Thymus (tissue), 11 donors: ENCODE results near the gene KHDRBS1. TPM values are rescaled to one million over a fixed set of nuclear protein-coding genes. Genes with fewer than 3 reads are reported as not detected.
"Not testable (repeated sequence)": the region's sequence is repeated elsewhere in the genome, so short reads cannot be mapped to it uniquely, and the experiment has no call there.

Experiments
- DNase-seq, 9 donors: peaks; one replicate each; pipeline ENCODE4 v3.0.0-alpha.2; 2013; ENCODE audit warnings: low spot score in 9 of 9, low read depth in 6 of 9, missing footprints in 1 of 9
- H3K27ac ChIP-seq, 2 donors: one replicate each; pipeline ENCODE4 v1.5.1; 2013; ENCODE audit warnings: control low read depth in 1 of 2, low read depth in 1 of 2, low read length in 1 of 2, mild to moderate bottlenecking in 1 of 2, moderate library complexity in 1 of 2
- H3K27me3 ChIP-seq, 2 donors: one replicate each; pipeline ENCODE4 v1.5.1; 2013; ENCODE audit warnings: low read length in 1 of 2; ENCODE audit not compliant: control insufficient read depth in 2 of 2, insufficient read depth in 1 of 2
- H3K36me3 ChIP-seq, 2 donors: one replicate each; pipeline ENCODE4 v1.5.1; 2013; ENCODE audit warnings: low read length in 1 of 2, mild to moderate bottlenecking in 1 of 2, moderate library complexity in 1 of 2; ENCODE audit not compliant: control insufficient read depth in 2 of 2, insufficient read depth in 2 of 2
- H3K4me1 ChIP-seq, 2 donors: one replicate each; pipeline ENCODE4 v1.5.1; 2013; ENCODE audit warnings: low read length in 2 of 2; ENCODE audit not compliant: control insufficient read depth in 2 of 2, insufficient read depth in 2 of 2
- H3K4me3 ChIP-seq, 2 donors: one replicate each; pipeline ENCODE4 v1.5.1; 2013; ENCODE audit warnings: low read length in 2 of 2, control low read depth in 1 of 2, mild to moderate bottlenecking in 1 of 2
- H3K9me3 ChIP-seq, 2 donors: one replicate each; pipeline ENCODE4 v1.5.1; 2013; ENCODE audit warnings: low read length in 1 of 2, mild to moderate bottlenecking in 1 of 2; ENCODE audit not compliant: control insufficient read depth in 2 of 2, insufficient read depth in 1 of 2
- WGBS: extraction: QIAGEN DNeasy Blood & Tissue Kit; methylation state at CpG from one replicate; pipeline ENCODE4 v1.1.7; 2013; 5-methylcytosine and 5-hydroxymethylcytosine counted together
- polyA plus RNA-seq: library from polyadenylated mRNA; stranded (reverse); fragments of 200-250 nt; gene quantifications from one replicate; pipeline ENCODE4 v1.2.3, GENCODE V29; 2013
- total RNA-seq: library from RNA; stranded (reverse); fragments of 120-200 nt; gene quantifications from one replicate; pipeline ENCODE4 v1.2.4, GENCODE V29; 2013
- donor health status: healthy.

The KHDRBS1 gene
- total and polyA plus RNA-seq, 2 donors, result 71.8 to 124 TPM

- peaks cover 26 to 51% of the 10 kb centered on the region in 2 donors for H3K4me1 ChIP-seq
- 44% methylated on average over 3 of the region's 3 CpGs for WGBS
- peak in 5 of 9 donors; percentile 51 to 83 (median 65) for DNase-seq
- peaks cover 0 to 2% of the 10 kb centered on the region in 2 donors for H3K9me3 ChIP-seq
- peak overlapping the region; percentile 1 to 33 for H3K27ac ChIP-seq
- no peaks in the 10 kb centered on the region for H3K36me3 ChIP-seq
- no peaks in the 10 kb centered on the region for H3K27me3 ChIP-seq
- no peak overlapping the region for H3K4me3 ChIP-seq
Measured at GRCh38 chr1:31981972-31982371, 31.7 kb upstream of the KHDRBS1 start.

DNA sequence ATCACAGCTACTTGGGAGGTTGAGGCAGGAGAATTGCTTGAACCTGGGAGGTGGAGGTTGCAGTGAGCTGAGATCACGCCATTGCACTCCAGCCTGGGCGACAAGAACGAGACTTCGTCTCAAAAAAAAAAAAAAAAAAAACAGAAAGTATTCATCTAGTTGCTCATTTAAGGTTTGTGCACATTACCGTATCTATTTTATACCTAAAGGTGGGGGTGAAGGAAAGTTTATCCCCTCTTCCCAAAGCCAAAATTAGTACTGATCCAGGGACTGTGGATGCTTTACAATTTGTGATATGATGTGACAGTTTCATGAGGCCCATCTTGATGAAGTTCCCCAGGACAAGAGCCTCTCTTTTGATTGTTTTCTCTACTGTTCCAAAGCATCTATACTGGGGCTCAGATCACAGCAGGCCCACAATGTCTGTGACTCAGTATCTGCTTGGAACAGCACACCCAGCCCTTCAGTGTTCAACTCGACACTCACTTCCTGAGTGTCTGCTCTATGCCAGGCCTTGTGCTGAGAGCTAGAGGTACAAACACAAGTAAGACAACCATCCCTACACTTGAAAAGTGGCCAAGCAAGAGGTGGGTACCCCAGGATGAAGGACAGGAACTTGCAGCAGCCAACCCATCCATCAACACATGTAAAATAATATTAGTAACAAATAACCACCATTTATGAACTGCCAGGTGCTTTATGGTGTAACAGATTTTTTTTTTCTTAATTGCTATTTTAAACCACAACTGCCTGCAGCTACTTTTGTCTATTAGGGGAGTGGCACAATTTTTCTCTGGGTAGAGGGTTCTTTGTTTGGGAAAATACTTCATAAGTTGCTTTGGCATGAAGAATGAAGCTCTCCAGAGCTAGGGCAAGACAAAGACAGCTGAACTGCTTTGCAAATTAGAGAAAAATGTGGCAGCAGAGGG lies 29.0 kb upstream of the KHDRBS1 start:
- H3K27me3 ChIP-seq, result no peaks in the 10 kb centered on the region
- WGBS, result 80% methylated on average over 6 of the region's 6 CpGs
- peaks cover 0 to 2% of the 10 kb centered on the region in 2 donors for H3K9me3 ChIP-seq
- no peaks in the 10 kb centered on the region for H3K36me3 ChIP-seq
- peak in 3 of 9 donors; percentile 32 to 77 (median 53) for DNase-seq
- peaks cover 26 to 51% of the 10 kb centered on the region in 2 donors for H3K4me1 ChIP-seq
- no peak overlapping the region for H3K4me3 ChIP-seq
- peak overlapping the region; percentile 87 to 92 for H3K27ac ChIP-seq

DNA sequence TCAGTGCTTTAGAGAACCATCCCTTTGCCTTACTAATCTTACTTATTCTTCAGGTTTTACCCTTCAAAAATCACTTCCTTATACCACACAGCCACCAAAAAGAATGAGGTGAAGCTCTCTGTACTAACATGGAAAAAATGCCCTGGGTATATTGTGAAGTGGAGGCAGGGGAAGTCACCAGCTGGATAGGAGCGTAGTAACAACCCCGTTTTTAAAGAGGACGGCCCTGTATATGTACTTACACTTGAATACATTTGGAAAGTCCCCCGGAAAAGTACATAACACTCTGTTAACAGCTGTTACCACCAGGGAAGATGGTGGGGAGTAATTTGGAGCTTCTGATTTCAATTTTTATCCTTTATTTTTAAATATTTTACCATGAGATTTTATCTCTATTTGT lies 28.2 kb upstream of the KHDRBS1 start:
- H3K27me3 ChIP-seq, result no peaks in the 10 kb centered on the region
- H3K27ac ChIP-seq, result peak overlapping the region; percentile 87 to 92
- WGBS, result 26% methylated on average over 4 of the region's 4 CpGs
- H3K4me3 ChIP-seq, result no peak overlapping the region
- DNase-seq, result peak in 1 of 9 donors; percentile 48
- H3K4me1 ChIP-seq, result peaks cover 26 to 51% of the 10 kb centered on the region in 2 donors
- H3K9me3 ChIP-seq, result peaks cover 0 to 2% of the 10 kb centered on the region in 2 donors
- no peaks in the 10 kb centered on the region for H3K36me3 ChIP-seq

DNA sequence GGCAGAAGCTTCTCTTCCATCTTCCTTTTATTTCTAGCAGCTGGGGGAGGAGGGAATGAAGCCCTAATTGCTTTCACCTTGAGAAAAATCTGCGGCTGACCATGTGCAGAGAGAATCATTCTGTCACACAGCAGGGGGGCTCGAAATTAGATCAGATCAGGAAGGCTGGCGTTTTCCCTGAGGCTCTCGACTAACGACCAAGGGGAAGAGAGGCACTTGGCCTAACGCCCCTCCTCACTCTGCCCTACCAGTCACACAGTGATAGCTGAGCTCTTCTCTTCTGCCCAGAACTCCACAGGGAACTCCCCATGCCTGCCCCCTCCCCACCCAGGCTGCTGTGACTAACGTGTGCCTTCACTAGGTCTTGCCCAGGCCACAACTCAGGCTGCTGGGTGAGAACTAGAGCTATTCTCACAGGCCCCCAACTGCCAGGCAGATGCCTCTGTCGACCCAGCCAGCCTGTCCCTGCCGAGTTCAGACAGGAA lies 26.5 kb upstream of the KHDRBS1 start:
- no peak overlapping the region for H3K4me3 ChIP-seq
- no peaks in the 10 kb centered on the region for H3K27me3 ChIP-seq
- H3K9me3 ChIP-seq, result peaks cover 0 to 2% of the 10 kb centered on the region in 2 donors
- H3K4me1 ChIP-seq, result peaks cover 19 to 36% of the 10 kb centered on the region in 2 donors
- WGBS, result 95% methylated on average over 9 of the region's 9 CpGs
- H3K36me3 ChIP-seq, result no peaks in the 10 kb centered on the region
- no peak overlapping the region for H3K27ac ChIP-seq
- no peak for DNase-seq

DNA sequence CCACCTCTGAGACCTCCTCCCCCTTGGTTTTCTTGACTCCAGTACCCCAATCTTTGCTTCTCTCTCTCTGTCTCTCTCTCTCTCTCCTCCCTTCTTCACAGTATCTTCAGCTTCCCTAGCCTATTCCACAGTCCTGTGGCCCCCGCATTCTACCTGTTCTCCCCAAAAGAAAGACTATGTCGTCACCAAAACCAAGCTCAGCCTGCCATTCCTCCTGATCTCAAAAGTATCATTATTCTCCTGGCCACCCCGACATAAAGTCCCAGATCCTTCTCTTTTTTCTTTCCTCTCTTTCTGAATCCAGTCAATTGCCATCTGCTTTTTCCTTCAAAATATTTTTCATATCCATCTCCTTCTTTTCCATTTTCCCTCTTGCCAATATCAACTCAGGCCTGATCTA lies 23.7 kb upstream of the KHDRBS1 start:
- Histone ChIP-seq H3K27ac (no peak overlapping the region), H3K4me1 (peaks cover 10 to 17% of the 10 kb centered on the region in 2 donors), H3K36me3 (no peaks in the 10 kb centered on the region), H3K4me3 (no peak overlapping the region), H3K27me3 (no peaks in the 10 kb centered on the region), H3K9me3 (no peaks in the 10 kb centered on the region)
- WGBS, result 99% methylated on average over 3 of the region's 3 CpGs
- no peak for DNase-seq

DNA sequence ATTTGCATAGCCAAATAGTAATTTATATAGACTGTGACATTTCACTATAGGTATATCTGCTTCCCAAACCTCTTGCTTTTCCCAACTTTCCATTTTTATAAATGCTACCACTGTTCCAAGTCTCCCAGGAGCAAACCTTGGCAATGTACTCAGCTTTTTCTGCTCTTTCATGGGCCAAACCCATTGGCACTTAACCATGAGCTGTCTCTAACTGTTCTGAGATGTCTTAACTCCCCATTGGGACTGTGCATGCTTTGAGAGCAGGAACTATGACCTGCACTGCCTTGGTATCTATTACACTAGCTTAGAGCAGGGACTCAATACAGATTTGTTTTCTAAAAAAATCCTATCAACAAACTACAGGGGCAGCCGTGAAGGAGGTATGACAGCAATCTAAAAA lies 22.5 kb upstream of the KHDRBS1 start:
- Histone ChIP-seq H3K9me3 (no peaks in the 10 kb centered on the region), H3K4me1 (peaks cover 0 to 6% of the 10 kb centered on the region in 2 donors), H3K27ac (no peak overlapping the region), H3K4me3 (no peak overlapping the region), H3K36me3 (no peaks in the 10 kb centered on the region), H3K27me3 (no peaks in the 10 kb centered on the region)
- WGBS, result 96% methylated on average over 1 of the region's 1 CpG
- DNase-seq, result no peak

GRCh38 chr1:31995263-31995662 lies 18.4 kb upstream of the KHDRBS1 start:
- Histone ChIP-seq H3K9me3 (no peaks in the 10 kb centered on the region), H3K4me3 (no peak overlapping the region), H3K36me3 (no peaks in the 10 kb centered on the region), H3K27me3 (no peaks in the 10 kb centered on the region), H3K4me1 (no peaks in the 10 kb centered on the region), H3K27ac (no peak overlapping the region)
- DNase-seq, result no peak
- WGBS, result 98% methylated on average over 3 of the region's 3 CpGs

DNA sequence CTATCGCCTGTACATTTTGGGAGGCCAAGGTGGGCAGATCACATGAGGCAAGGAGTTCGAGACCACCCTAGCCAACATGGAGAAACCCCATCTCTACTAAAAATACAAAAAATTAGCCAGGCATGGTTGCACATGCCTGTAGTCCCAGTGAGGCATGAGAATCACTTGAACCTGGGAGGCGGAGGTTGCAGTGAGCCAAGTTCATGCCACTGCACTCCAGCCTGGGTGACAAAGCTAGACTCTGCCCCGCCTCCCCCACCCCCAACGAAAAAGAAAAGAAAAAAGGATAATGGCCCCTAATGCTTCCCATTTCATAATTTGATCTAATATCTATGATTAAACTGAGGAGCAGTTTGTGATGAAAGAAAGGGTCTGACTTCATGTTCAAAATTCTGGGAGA lies 17.5 kb upstream of the KHDRBS1 start:
- not testable (repeated sequence) for H3K27me3 ChIP-seq, H3K27ac ChIP-seq, H3K4me3 ChIP-seq, DNase-seq, H3K36me3 ChIP-seq, H3K4me1 ChIP-seq, H3K9me3 ChIP-seq
- 98% methylated on average over 5 of the region's 5 CpGs for WGBS

- DNase-seq, result no peak
- Histone ChIP-seq H3K27ac (no peak overlapping the region), H3K9me3 (no peaks in the 10 kb centered on the region), H3K36me3 (no peaks in the 10 kb centered on the region), H3K4me3 (no peak overlapping the region), H3K27me3 (no peaks in the 10 kb centered on the region), H3K4me1 (peaks cover 0 to 5% of the 10 kb centered on the region in 2 donors)
- 94% methylated on average over 5 of the region's 5 CpGs for WGBS
Measured at GRCh38 chr1:32001863-32002262, 11.8 kb upstream of the KHDRBS1 start.
